Fibroblast of skin of scalp (primary cell): ENCODE data around the gene CALB2.

ENCODE experiments used
- DNase-seq: peaks from one replicate; pipeline ENCODE4 v3.0.0-alpha.2; 2013

The CALB2 gene

GRCh38 chr16:71428385-71428784 is 69.9 kb downstream of the CALB2 start:
- DNase-seq = no peak

- no peak for DNase-seq
Observed at GRCh38 chr16:71428883-71429282, 70.4 kb downstream of the CALB2 start.

- no peak for DNase-seq
Observed at GRCh38 chr16:71429581-71429980, 71.1 kb downstream of the CALB2 start.

- no peak for DNase-seq
Observed at GRCh38 chr16:71430744-71431143, 72.2 kb downstream of the CALB2 start.

GRCh38 chr16:71431176-71431575 is 72.7 kb downstream of the CALB2 start:
- no peak for DNase-seq

GRCh38 chr16:71431991-71432390 is 73.5 kb downstream of the CALB2 start:
- no peak for DNase-seq

- DNase-seq = no peak
Observed at GRCh38 chr16:71432906-71433305, 74.4 kb downstream of the CALB2 start.

GRCh38 chr16:71436473-71436872 is 78.0 kb downstream of the CALB2 start:
- no peak for DNase-seq

GRCh38 chr16:71439523-71439922 is 81.0 kb downstream of the CALB2 start:
- DNase-seq = peak; percentile 48
